OCI-M2 (cell line): ENCODE measurements around the gene FBXL22.

ENCODE experiments used
- DNase-seq: peaks from one replicate; lab custom pipeline; 2025; ENCODE audit not compliant: unreplicated experiment; lab: John Stamatoyannopoulos, UW

The FBXL22 gene, protein sequence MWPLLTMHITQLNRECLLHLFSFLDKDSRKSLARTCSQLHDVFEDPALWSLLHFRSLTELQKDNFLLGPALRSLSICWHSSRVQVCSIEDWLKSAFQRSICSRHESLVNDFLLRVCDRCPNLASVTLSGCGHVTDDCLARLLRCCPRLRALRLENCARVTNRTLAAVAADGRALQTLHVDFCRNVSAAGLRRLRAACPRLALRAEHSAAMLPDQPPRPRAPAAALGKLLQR

DNA sequence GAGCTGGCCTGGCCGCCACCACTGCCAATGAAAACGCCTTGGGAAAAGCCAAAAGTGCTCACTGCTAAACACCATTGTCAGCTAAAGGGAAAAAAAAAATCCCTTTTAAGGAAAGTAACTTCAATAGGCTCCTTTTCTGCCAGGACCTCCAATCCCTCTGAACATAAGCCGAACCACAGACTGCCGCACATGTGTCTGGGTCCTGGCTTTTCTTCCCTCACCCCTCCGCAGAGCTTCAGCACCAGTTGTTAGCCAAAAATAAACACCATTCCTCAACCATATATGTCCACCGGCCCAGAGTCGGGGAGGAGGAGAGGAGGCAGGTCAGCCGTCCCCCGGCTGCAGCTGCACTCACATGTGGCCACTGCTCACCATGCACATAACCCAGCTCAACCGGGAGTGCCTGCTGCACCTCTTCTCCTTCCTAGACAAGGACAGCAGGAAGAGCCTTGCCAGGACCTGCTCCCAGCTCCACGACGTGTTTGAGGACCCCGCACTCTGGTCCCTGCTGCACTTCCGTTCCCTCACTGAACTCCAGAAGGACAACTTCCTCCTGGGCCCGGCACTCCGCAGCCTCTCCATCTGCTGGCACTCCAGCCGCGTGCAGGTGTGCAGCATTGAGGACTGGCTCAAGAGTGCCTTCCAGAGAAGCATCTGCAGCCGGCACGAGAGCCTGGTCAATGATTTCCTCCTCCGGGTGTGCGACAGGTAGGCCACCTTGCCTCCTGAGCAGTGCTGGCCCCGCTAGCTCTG is at the start of gene FBXL22:
FBXL22 (plus strand) TSS at position 350 of the 753 bp plus-strand sequence; CDS start at position 356, 6 bp downstream.
- DNase-seq = no peak

GRCh38 chr15:63551400-63551799 is 45.8 kb upstream of the FBXL22 start:
- DNase-seq = no peak

DNA sequence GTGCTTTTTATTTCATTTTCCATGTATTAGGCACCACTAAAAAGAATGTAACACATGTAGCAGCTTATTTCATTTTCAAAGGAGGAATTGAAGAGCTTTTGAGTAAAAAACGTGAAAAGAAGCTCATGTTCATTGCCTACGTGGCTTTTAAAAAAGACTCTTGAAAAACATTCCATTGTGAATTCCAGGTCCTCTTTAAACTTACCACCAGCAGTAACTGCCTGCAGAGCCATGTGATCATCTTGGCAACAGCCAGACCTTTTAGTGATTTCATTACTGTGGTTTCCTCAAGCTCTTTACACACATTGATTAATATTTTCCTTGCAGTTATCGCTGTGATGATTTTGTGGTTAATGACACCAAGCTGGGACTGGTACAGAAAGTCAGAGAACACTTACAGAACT is 43.8 kb upstream of the FBXL22 start:
- no peak for DNase-seq

DNA sequence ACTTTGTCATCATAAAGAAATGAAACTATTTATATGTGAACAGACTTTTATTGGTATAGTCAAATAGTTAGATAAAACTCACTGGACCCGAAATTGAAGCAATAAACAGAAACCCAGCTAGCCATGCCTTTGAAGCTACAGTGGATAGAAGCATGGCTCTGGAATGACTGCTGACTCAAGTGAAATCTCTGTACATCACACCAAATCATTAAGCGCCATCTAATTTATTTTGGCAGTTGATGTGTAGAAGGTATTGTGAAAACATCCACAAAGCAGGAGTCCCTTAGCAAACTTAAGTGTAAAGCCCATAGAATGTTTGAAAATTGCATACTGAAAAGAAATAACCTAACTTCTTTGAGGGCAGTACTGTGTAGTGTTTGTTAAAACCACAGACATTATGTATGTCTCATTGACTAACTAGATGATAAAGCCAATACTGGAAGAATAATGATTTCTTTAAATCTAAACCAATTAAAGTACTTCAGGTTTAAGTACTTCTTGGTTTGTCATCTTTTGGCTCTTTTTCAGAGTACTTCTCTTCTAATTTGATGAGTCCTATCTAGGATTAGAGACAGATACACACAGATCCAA is 42.8 kb upstream of the FBXL22 start:
- DNase-seq = no peak

DNA sequence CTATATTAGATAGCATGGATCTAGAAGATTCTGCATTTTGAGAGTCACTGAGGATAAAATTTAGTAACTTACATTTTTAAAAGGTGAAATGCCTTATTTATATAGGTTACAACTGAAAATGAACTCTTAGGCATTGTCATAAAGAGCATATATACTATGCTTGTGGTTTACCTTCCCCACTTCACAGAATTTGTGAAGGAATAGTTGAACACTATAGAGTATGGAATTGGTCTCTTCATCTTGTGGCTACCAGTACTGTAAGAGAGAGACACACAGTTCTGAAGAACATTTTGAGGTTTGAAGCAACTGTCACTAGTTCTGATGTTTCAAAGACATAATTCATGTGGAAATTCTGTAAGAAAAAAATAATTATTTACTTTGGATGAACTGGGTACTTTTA is 41.7 kb upstream of the FBXL22 start:
- DNase-seq = no peak

DNA sequence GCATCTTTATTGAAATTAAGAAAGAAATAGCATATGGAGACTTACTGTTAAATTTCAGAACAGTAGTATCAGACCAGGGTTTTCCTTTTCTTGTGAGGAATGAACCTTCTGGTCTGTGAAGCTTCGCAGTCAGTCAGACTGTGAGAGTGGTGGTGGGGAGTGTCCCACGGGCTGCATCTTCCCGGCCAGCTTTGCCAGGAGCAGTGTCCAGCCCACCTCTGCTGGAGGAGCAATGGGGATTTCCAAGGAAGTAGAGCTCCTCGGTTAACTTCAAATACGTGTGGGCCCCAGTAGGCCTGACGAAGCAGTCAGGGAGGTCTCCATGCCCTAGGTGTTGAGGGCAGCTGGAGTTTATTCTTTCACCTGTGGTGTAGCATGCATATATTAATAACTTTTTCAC is 40.9 kb upstream of the FBXL22 start:
- no peak for DNase-seq

DNA sequence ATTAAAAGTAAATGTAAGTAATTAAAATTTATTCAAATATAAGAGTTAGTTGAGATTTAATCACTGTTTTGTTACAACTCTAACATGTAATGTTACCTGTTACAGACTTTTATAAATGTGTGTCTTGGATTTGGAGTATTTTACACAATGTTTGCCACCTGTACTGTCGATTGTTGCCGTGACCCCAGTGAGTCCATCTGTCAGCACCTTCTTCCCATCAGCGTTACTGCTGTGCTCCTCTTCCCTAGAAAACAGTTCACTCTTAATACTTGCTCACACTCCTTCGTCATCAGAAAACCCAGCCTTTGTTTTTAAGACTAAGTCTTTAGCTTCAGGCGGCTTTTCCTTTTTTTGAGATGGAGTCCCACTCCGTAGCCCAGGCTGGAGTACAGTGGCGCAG is 40.5 kb upstream of the FBXL22 start:
- no peak for DNase-seq

DNA sequence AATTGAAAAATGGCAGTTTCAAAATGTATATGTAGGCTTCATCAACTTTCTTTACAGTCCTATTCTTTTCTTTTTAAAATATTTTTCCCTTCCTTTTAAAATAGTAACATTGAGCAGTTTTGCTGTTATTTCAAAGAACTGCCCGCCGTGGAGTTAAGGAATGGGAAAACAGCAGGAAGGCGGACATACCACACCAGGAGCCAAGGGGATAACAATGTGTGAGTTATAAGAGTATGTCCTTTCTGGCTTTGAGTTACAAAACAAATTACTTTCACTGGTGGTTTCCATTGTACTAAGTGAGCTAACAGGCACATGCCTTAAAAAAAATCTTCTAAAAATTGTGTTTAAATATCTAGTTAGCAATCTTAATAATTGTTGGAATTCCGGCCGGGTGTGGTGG is 37.4 kb upstream of the FBXL22 start:
- DNase-seq = no peak

GRCh38 chr15:63560741-63561448 is 36.3 kb upstream of the FBXL22 start:
- DNase-seq = no peak

DNA sequence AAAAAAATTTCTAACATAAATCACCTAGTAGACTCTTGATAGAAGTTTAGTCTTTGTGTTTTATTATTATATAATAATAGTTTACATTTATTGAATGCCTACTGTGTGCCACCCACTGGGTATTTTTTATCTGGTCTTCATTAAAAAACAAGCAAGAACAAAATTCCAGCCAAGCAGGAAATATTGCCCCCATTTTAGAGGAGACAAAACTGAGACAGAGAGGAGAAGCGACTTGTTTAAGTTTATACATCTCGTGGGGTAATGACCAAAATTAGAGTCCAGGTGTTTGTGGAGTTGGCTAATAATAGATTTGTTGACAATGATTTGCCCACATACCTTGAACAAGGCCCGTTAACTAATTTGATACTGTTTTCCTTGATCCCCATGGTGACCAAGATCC is 33.1 kb upstream of the FBXL22 start:
- no peak for DNase-seq

- no peak for DNase-seq
Observed at GRCh38 chr15:63565536-63566186, 31.5 kb upstream of the FBXL22 start.

DNA sequence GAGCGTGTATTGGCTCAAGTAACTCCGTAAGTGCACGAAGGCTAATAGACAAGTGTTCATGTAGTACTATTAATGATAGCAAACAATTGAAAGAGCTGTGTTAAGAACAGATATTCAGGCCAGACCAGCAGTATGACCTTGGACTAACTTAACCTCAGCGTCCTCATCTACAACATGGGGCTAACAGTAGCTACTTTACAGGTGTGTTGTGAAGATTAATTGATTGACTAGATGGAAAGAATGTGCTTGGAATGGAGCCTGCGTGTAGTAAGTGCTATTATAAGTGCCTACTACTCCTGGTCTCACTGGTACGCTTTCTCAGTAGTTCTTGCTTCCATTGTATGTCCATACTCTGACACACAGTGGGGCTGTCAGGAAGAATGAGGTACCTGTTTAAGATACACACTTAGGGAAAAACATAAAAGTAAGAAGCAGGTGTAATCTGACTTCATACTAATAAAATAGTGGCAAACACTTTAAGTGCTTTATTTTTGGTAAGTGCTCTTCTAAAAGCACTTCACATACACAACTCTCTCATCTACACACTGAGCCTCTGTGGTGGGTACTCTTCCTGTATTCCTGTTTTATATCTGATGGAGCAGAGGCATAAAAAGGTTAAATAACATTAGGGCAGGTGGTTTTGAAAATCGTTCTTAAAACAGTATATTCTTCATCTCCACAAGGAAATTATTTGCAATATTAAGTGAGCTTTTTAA is 24.3 kb upstream of the FBXL22 start:
- DNase-seq = no peak

DNA sequence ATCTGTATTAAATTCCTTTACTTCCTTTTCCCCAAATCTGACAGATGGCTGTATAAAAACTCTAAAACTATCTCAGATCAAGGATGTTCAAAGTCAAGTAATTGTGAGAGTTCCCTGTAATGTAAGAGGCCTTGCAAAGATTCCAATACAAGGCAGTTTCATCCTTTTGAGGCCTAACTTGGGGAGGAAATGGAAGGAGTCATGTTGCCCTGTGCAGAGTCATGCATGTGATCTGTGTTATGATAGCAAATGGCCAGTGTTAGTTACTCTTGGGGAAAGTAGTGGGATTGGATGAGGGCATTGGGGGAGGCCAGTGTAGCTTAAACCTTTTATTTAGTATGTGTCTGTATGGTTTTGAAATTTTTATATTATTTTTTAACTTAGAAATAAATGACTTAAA is 23.7 kb upstream of the FBXL22 start:
- no peak for DNase-seq

- DNase-seq = no peak
Observed at GRCh38 chr15:63575312-63575711, 21.9 kb upstream of the FBXL22 start.

- DNase-seq = no peak
Observed at GRCh38 chr15:63576441-63576840, 20.7 kb upstream of the FBXL22 start.

DNA sequence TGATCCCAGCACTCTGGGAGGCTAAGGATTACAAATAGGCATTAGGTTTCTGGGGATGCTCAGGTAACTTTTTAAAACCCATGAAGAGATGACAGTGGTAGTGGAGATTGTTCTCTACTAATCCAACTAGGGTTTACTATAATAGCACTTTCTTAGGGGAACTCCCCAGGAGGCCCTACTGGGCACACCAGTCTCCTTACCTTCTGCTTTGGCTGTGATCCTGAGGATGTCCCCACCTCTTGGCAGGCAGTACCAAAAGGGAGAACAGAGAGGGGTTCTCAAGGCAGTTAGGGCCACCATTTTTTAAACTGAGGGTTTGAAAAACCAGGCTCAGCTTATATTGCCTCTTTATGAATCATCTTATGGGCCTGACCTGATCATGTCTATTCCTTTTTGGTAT is 15.0 kb upstream of the FBXL22 start:
- DNase-seq = no peak

- DNase-seq = no peak
Observed at GRCh38 chr15:63582718-63583426, 14.3 kb upstream of the FBXL22 start.

DNA sequence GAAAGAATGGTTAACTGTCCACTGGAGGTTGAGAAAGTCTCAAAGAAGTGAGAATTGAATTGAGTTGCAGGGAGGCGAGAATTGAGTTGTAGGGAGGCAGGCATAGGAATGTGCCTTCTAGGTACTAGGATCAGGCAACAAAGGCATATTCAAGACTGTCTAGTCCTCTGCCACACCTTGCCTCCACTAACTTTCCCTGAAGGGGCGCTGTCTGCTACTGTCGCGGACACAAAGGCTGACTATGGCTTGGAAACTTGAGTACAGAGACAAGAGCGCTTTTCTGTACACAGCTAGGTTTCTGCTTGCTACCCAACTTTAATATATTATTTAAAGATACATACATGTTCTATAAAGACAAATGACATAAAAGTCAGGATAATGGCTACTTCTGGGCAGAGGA is 10.4 kb upstream of the FBXL22 start:
- no peak for DNase-seq

DNA sequence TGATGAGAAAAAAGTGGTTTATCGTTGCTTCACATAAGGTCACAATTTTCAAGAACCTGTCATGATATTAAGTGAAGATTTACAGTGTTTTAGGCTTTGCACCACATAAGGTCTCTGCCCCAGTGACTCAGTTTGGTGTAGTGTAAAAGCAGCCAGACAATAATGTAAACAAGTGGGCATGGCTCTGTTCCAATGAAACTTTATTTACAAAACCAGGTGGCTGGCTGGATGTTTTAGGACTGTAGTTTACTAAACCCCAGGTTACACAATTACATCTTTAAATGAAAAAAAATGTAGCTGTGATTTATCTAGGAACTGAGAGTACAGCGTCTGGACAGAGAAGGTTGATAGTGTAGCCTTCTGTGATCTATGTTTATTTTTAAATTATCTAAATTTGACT is 9.7 kb upstream of the FBXL22 start:
- no peak for DNase-seq

DNA sequence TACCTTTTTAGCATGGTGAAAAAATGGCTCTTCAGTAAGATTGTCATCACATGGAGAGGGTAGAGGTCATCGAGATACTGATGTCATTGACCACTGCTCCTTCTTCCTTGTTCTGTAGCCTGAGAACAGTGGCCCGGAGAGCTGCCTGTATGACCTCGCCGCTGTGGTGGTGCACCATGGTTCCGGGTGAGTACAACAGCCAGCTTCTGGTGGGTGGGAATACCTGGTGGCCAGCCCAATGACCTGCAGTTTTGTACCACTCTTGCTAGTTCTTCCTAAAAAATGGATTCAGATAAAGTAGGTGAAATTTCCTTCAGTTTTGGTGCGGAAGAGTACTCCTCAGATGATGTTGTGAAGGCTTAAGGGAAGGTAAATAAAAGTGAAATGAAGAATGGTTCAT is 8.4 kb upstream of the FBXL22 start:
- DNase-seq = no peak
